ENCODE measurements around the gene ATP1A1. TPM values are rescaled to one million over a fixed set of nuclear protein-coding genes. Genes with fewer than 3 reads are reported as not detected.

The ATP1A1 gene
- total and polyA plus RNA-seq, 2 experiments from 2014 or later = 66.4 to 116 TPM

DNA sequence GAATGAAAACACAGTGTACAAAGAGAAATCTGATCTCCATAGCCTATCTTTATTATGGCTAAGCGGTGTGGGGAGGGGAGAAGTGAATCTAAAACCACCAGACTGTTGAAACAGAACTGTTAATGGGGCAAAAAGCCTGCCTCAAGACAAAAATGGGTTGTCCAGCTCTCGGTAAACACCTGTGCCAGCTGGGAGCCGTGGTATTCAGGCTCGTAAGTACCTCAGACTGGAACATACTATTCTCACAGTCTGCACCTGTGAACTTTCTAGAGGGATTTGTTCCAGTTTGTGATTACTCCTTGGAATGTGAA is 42.7 kb upstream of the ATP1A1 start:
- DNase-seq = no peak
- in situ Hi-C loops (cut with MboI) = no loop called here
- H3F3A ChIP-seq (ENCODE audit: insufficient read depth) = no peaks in the 10 kb centered on the region
- H3K4me1 ChIP-seq (ENCODE audit: insufficient read depth) = no peaks in the 10 kb centered on the region
- no peaks in the 10 kb centered on the region for H3K27me3 ChIP-seq (replicated peaks; ENCODE audit: insufficient read depth)
- no peaks in the 10 kb centered on the region for H3K9me3 ChIP-seq (ENCODE audit: low read depth)
- no peak overlapping the region for H2AFZ ChIP-seq
- no peak for TF ChIP-seq EZH2phosphoT487 (IDR thresholded peaks at IDR 0.05; ENCODE audit: insufficient read depth, low read depth)
- TF ChIP-seq EZH2 (IDR thresholded peaks at IDR 0.05; ENCODE audit: insufficient read depth, poor library complexity, severe bottlenecking) = no peak
- no peak overlapping the region for H3K4me2 ChIP-seq (ENCODE audit: unreplicated experiment)
- H3K36me3 ChIP-seq (ENCODE audit: low read depth) = no peaks in the 10 kb centered on the region
- H3K9ac ChIP-seq = no peak overlapping the region
- no peaks in the 10 kb centered on the region for H3K79me2 ChIP-seq (ENCODE audit: insufficient read depth)
- WGBS, 2 experiments (ENCODE audit: low coverage in 1 of 2, low lambda C conversion rate in 2 of 2, missing lambda C conversion rate in 2 of 2) = 51 to 60% methylated on average over 4 of the region's 4 CpGs
- no peak overlapping the region for H3K4me3 ChIP-seq
- no peaks in the 10 kb centered on the region for H4K20me1 ChIP-seq (ENCODE audit: insufficient read depth)
- no peak overlapping the region for H3K27ac ChIP-seq
- H3K9me2 ChIP-seq (ENCODE audit: insufficient read depth) = no peaks in the 10 kb centered on the region

DNA sequence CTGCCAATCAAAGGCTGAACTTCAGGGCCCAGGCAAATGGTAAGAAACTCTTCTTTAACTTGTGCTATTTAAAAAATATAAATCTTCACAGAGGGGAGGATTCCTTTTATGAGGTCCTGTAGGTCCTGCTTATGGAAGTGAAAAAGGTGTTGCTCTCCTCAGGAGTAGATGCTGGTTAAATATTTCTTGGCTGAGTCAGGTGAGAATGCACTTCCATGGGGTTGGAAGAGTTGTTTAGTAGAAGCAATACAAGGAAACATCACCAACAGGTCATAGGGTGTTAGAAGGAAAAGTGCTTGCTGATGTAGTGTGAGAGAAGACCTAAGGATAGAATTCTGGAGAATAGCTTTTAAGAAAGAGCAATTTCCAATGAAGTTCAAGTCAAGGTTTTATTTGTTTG is 42.2 kb upstream of the ATP1A1 start:
- H3K27me3 ChIP-seq (replicated peaks; ENCODE audit: insufficient read depth) = no peaks in the 10 kb centered on the region
- H3K36me3 ChIP-seq (ENCODE audit: low read depth) = no peaks in the 10 kb centered on the region
- H3K9me3 ChIP-seq (ENCODE audit: low read depth) = no peaks in the 10 kb centered on the region
- H3K4me1 ChIP-seq (ENCODE audit: insufficient read depth) = no peaks in the 10 kb centered on the region
- in situ Hi-C loops (cut with MboI) = no loop called here
- no peak for DNase-seq
- H3K27ac ChIP-seq = no peak overlapping the region
- H3K4me3 ChIP-seq = no peak overlapping the region
- no peaks in the 10 kb centered on the region for H4K20me1 ChIP-seq (ENCODE audit: insufficient read depth)
- TF ChIP-seq EZH2 (IDR thresholded peaks at IDR 0.05; ENCODE audit: insufficient read depth, poor library complexity, severe bottlenecking) = no peak
- H3K9me2 ChIP-seq (ENCODE audit: insufficient read depth) = no peaks in the 10 kb centered on the region
- no peak overlapping the region for H3K4me2 ChIP-seq (ENCODE audit: unreplicated experiment)
- no peak overlapping the region for H3K9ac ChIP-seq
- no peaks in the 10 kb centered on the region for H3F3A ChIP-seq (ENCODE audit: insufficient read depth)
- no peaks in the 10 kb centered on the region for H3K79me2 ChIP-seq (ENCODE audit: insufficient read depth)
- H2AFZ ChIP-seq = no peak overlapping the region

- Histone ChIP-seq H3K9me3 (ENCODE audit: low read depth) (no peaks in the 10 kb centered on the region), H3K4me3 (no peak overlapping the region), H4K20me1 (ENCODE audit: insufficient read depth) (no peaks in the 10 kb centered on the region), H3K4me1 (ENCODE audit: insufficient read depth) (no peaks in the 10 kb centered on the region), H2AFZ (no peak overlapping the region), H3K9ac (no peak overlapping the region), H3K27ac (no peak overlapping the region), H3K4me2 (ENCODE audit: unreplicated experiment) (no peak overlapping the region), H3K36me3 (ENCODE audit: low read depth) (no peaks in the 10 kb centered on the region), H3F3A (ENCODE audit: insufficient read depth) (no peaks in the 10 kb centered on the region), H3K9me2 (ENCODE audit: insufficient read depth) (no peaks in the 10 kb centered on the region), H3K27me3 (replicated peaks; ENCODE audit: insufficient read depth) (no peaks in the 10 kb centered on the region), H3K79me2 (ENCODE audit: insufficient read depth) (no peaks in the 10 kb centered on the region)
- TF ChIP-seq EZH2 (IDR thresholded peaks at IDR 0.05; ENCODE audit: insufficient read depth, poor library complexity, severe bottlenecking) = no peak
- no peak for TF ChIP-seq EZH2phosphoT487 (IDR thresholded peaks at IDR 0.05; ENCODE audit: insufficient read depth, low read depth)
- in situ Hi-C loops (cut with MboI) = no loop called here
- WGBS, 2 experiments (ENCODE audit: low coverage in 1 of 2, low lambda C conversion rate in 2 of 2, missing lambda C conversion rate in 2 of 2) = 26 to 34% methylated on average over 3 of the region's 3 CpGs
- DNase-seq = no peak
Measured at GRCh38 chr1:116331523-116331922, 41.5 kb upstream of the ATP1A1 start.

- H3K9me2 ChIP-seq (ENCODE audit: insufficient read depth) = no peaks in the 10 kb centered on the region
- H3K27me3 ChIP-seq (replicated peaks; ENCODE audit: insufficient read depth) = no peaks in the 10 kb centered on the region
- no peak overlapping the region for H2AFZ ChIP-seq
- H4K20me1 ChIP-seq (ENCODE audit: insufficient read depth) = no peaks in the 10 kb centered on the region
- no peaks in the 10 kb centered on the region for H3K4me1 ChIP-seq (ENCODE audit: insufficient read depth)
- H3K36me3 ChIP-seq (ENCODE audit: low read depth) = no peaks in the 10 kb centered on the region
- in situ Hi-C loops (cut with MboI) = no loop called here
- no peak overlapping the region for H3K4me3 ChIP-seq
- no peak for DNase-seq
- no peak overlapping the region for H3K4me2 ChIP-seq (ENCODE audit: unreplicated experiment)
- H3K27ac ChIP-seq = no peak overlapping the region
- TF ChIP-seq EZH2phosphoT487 (IDR thresholded peaks at IDR 0.05; ENCODE audit: insufficient read depth, low read depth) = no peak
- no peak for TF ChIP-seq EZH2 (IDR thresholded peaks at IDR 0.05; ENCODE audit: insufficient read depth, poor library complexity, severe bottlenecking)
- H3K9me3 ChIP-seq (ENCODE audit: low read depth) = no peaks in the 10 kb centered on the region
- no peaks in the 10 kb centered on the region for H3K79me2 ChIP-seq (ENCODE audit: insufficient read depth)
- H3F3A ChIP-seq (ENCODE audit: insufficient read depth) = no peaks in the 10 kb centered on the region
- 42 to 43% methylated on average over 3 of the region's 3 CpGs for WGBS, 2 experiments (ENCODE audit: low coverage in 1 of 2, low lambda C conversion rate in 2 of 2, missing lambda C conversion rate in 2 of 2)
- no peak overlapping the region for H3K9ac ChIP-seq
Measured at GRCh38 chr1:116332451-116332850, 40.6 kb upstream of the ATP1A1 start.

- TF ChIP-seq EZH2phosphoT487 (IDR thresholded peaks at IDR 0.05; ENCODE audit: insufficient read depth, low read depth) = no peak
- TF ChIP-seq EZH2 (IDR thresholded peaks at IDR 0.05; ENCODE audit: insufficient read depth, poor library complexity, severe bottlenecking) = no peak
- no peaks in the 10 kb centered on the region for H3K79me2 ChIP-seq (ENCODE audit: insufficient read depth)
Measured at GRCh38 chr1:116333171-116334014, 39.7 kb upstream of the ATP1A1 start.

More at GRCh38 chr1:116333171-116334014, 39.7 kb upstream of the ATP1A1 start:
- Histone ChIP-seq H3K4me3 (no peak overlapping the region), H3K4me1 (ENCODE audit: insufficient read depth) (no peaks in the 10 kb centered on the region), H3K27me3 (replicated peaks; ENCODE audit: insufficient read depth) (no peaks in the 10 kb centered on the region), H3K36me3 (ENCODE audit: low read depth) (no peaks in the 10 kb centered on the region), H3K9me2 (ENCODE audit: insufficient read depth) (no peaks in the 10 kb centered on the region), H3K9ac (no peak overlapping the region), H2AFZ (no peak overlapping the region), H3K9me3 (ENCODE audit: low read depth) (no peaks in the 10 kb centered on the region), H4K20me1 (ENCODE audit: insufficient read depth) (no peaks in the 10 kb centered on the region), H3K4me2 (ENCODE audit: unreplicated experiment) (no peak overlapping the region), H3K27ac (no peak overlapping the region), H3F3A (ENCODE audit: insufficient read depth) (no peaks in the 10 kb centered on the region)
- in situ Hi-C loops (cut with MboI) = no loop called here
- 76 to 78% methylated on average over 5 of the region's 5 CpGs for WGBS, 2 experiments (ENCODE audit: low coverage in 1 of 2, low lambda C conversion rate in 2 of 2, missing lambda C conversion rate in 2 of 2)
- no peak for DNase-seq

Data from GM23248 (cell line).